Measurements from ENCODE around the gene DGKD. TPM values are rescaled to one million over a fixed set of nuclear protein-coding genes. Genes with fewer than 3 reads are reported as not detected.

The DGKD gene
- total and polyA plus RNA-seq, 11 donors: 15.5 to 88.6 (median 43.0) TPM

DNA sequence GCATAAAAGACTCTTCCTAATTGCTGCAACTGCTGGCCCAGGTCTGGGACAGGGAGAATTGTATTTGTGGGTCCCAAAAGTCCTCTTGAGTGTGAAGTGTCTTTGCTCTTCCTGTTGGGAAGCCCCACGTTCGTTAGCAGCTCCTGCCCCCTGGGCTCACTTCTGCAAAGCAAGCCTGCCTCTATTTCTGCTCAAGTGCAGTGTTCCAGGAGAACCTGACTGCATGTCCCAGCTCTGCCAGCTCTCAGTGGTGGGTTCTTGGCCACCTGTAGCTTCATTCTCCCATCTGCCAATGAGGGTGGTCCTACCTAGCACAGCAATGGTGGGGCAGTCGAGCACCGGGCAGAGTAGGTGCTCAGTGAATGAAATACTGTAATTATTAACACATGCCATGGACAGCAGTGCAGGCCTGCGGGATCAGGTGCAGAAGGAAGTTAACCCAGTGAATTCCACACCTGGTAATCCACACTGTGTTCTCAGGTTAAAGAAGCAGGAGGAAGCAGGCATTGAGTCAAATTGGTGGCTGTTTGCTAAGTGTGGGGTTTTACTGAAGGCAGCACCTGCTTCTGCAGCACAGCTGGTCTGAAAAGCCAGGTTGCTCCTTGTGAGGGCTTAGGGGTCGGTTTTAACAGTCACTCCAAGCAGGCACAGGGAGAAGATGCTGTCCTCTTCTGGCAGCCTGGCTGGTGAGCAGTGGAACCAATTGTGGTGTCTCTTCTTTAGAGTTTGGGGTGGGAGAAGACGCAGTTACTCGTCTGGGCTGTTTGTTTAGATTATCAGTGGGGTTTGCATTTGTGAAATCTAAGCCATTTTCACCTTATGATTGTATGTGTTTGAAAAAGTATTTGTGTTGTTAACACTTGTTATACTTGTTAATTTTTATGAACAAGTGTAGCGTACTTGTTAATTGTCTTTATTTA lies 54.3 kb downstream of the DGKD start:
- Histone ChIP-seq H3K4me3 (no peak overlapping the region), H3K36me3 (peaks cover 0 to 3% (median 0%) of the 10 kb centered on the region in 9 donors), H3K9me3 (peaks cover 0 to 23% (median 2%) of the 10 kb centered on the region in 12 donors), H3K27me3 (no peaks in the 10 kb centered on the region), H3K4me1 (peaks cover 3 to 35% (median 25%) of the 10 kb centered on the region in 12 donors), H3K27ac (peak overlapping the region in 6 of 12 donors; percentile 15 to 65 (median 55))
- TF ChIP-seq POLR2A (IDR thresholded peaks at IDR 0.05): no peak
- ATAC-seq (no peak), DNase-seq (no peak)
- intact Hi-C loops (cut with DNase I): no loop called here
- 74 to 83% (median 81%) methylated on average over 9 of the region's 9 CpGs for WGBS, 4 donors

DNA sequence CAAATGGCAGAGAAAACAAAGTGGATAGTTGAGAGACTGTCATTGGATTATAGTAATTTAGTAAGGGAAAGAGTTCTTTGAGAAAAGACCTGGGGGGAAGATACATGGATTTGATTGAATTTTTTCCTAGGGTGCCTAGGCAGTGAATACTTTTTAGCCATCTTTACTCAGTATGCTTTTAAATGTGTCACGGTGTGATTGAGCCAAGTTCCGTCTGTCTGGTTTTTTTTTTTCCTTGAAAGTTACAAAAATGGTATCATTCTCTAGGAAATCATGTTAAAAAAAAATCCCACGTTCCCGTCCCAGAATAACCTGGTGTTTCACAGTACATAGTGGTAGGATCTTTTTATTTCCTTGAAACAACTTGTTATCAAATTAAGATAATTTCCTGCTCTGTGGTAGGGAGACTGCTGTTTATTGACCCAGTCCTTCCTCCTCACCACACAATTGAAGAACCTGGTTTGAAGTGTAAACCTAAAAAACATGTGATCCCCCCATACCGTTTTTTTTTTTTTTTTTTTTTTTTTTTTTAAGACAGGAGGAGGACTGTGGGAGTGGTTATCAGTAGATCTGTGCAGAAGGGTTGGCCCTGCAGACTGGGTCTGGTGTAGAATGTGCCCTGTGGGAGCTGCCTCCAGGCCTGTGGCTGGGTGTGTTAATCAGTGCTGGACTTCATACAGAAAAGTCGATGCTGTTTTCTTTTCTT lies 55.1 kb downstream of the DGKD start:
- ATAC-seq (peak; percentile 16 to 68 (median 56)), DNase-seq (peak in 1 of 5 donors; percentile 50)
- WGBS, 4 donors: 14 to 25% (median 23%) methylated on average over 6 of the region's 6 CpGs
- H3K4me3 ChIP-seq: no peak overlapping the region
- intact Hi-C loops (cut with DNase I): no loop called here
- no peaks in the 10 kb centered on the region for H3K27me3 ChIP-seq
- H3K4me1 ChIP-seq: peaks cover 3 to 43% (median 34%) of the 10 kb centered on the region in 12 donors
- TF ChIP-seq CTCF (IDR thresholded peaks at IDR 0.05) (no peak), POLR2A (IDR thresholded peaks at IDR 0.05) (no peak)
- H3K9me3 ChIP-seq: peaks cover 0 to 23% (median 2%) of the 10 kb centered on the region in 12 donors
- no peaks in the 10 kb centered on the region for H3K36me3 ChIP-seq
- H3K27ac ChIP-seq: peak overlapping the region in 10 of 12 donors; percentile 30 to 70 (median 61)

- Histone ChIP-seq H3K9me3 (peaks cover 0 to 23% (median 2%) of the 10 kb centered on the region in 12 donors), H3K4me1 (peaks cover 3 to 51% (median 42%) of the 10 kb centered on the region in 12 donors), H3K36me3 (peaks cover 0 to 4% (median 0%) of the 10 kb centered on the region in 9 donors), H3K27ac (peak overlapping the region in 11 of 12 donors; percentile 30 to 70 (median 59)), H3K27me3 (no peaks in the 10 kb centered on the region), H3K4me3 (no peak overlapping the region)
- DNase-seq (no peak), ATAC-seq (peak in 2 of 4 donors; percentile 30 to 33)
- intact Hi-C loops (cut with DNase I): no loop called here
- WGBS, 4 donors: 55 to 73% (median 61%) methylated on average over 5 of the region's 5 CpGs
- no peak for TF ChIP-seq CTCF (IDR thresholded peaks at IDR 0.05)
- no peak for TF ChIP-seq POLR2A (IDR thresholded peaks at IDR 0.05)
Measured at GRCh38 chr2:233410196-233410760, 56.0 kb downstream of the DGKD start.

- 97 to 100% (median 100%) methylated on average over 1 of the region's 1 CpG for WGBS, 4 donors
- ATAC-seq (no peak), DNase-seq (no peak)
- Histone ChIP-seq H3K9me3 (peaks cover 0 to 23% (median 2%) of the 10 kb centered on the region in 12 donors), H3K27ac (peak overlapping the region in 1 of 12 donors; percentile 65), H3K4me3 (no peak overlapping the region), H3K4me1 (peaks cover 3 to 55% (median 45%) of the 10 kb centered on the region in 12 donors), H3K27me3 (no peaks in the 10 kb centered on the region), H3K36me3 (peaks cover 0 to 4% (median 0%) of the 10 kb centered on the region in 9 donors)
- TF ChIP-seq CTCF (IDR thresholded peaks at IDR 0.05) (no peak), POLR2A (IDR thresholded peaks at IDR 0.05) (no peak)
- intact Hi-C loops (cut with DNase I): no loop called here
Measured at GRCh38 chr2:233411162-233411561, 56.9 kb downstream of the DGKD start.
